Uterus (tissue), 4 donors: ENCODE data around the gene PLOD3. TPM values are rescaled to one million over a fixed set of nuclear protein-coding genes. Genes with fewer than 3 reads are reported as not detected.
A peak's percentile ranks its signal among the peaks of the same experiment; 100 is the strongest.

Experiments
- DNase-seq, 2 donors: peaks; one replicate each; pipeline ENCODE4 v3.0.0-alpha.2; 2019 to 2020
- H3K27ac ChIP-seq, 2 donors: fragments of 200-600 bp; sonication (generic); 1 replicate in 1 of 2; 2 replicates in 1 of 2; pipeline ENCODE4 v1.5.1; 2016 to 2018
- H3K27me3 ChIP-seq, 2 donors: fragments of 200-600 bp; sonication (generic); one replicate each; pipeline ENCODE4 v1.5.1; 2018 to 2019; ENCODE audit warnings: control low read depth in 1 of 2
- H3K36me3 ChIP-seq, 2 donors: fragments of 200-600 bp; sonication (generic); one replicate each; pipeline ENCODE4 v1.5.1; 2019; ENCODE audit warnings: control low read depth in 1 of 2
- H3K4me1 ChIP-seq, 2 donors: fragments of 200-600 bp; sonication (generic); one replicate each; pipeline ENCODE4 v1.5.1; 2018 to 2019; ENCODE audit warnings: control low read depth in 1 of 2
- H3K4me3 ChIP-seq, 2 donors: fragments of 200-600 bp; sonication (generic); 1 replicate in 1 of 2; 2 replicates in 1 of 2; pipeline ENCODE4 v1.5.1; 2018 to 2019; ENCODE audit warnings: mild to moderate bottlenecking in 1 of 2
- H3K9me3 ChIP-seq, 2 donors: fragments of 200-600 bp; sonication (generic); one replicate each; pipeline ENCODE4 v1.5.1; 2019; ENCODE audit warnings: control low read depth in 1 of 2
- POLR2A ChIP-seq, 2 donors: fragments of 450-650 bp; IDR thresholded peaks; one replicate each; pipeline ENCODE4 v1.6.1; 2016; ENCODE audit warnings: antibody characterized with exemption in 2 of 2, mild to moderate bottlenecking in 1 of 2, moderate library complexity in 1 of 2
- intact Hi-C: fragments of 100-400 bp; cut with DNase I; formaldehyde crosslinking; loops from one replicate; pipeline ENCODE4 v1.15.1; 2023; ENCODE audit warnings: low total_unique reads
- total RNA-seq, 4 donors: library from RNA; depleted of rRNA in 3 of 4; stranded (reverse); fragments of >200 nt in 3 of 4; gene quantifications; one replicate each; pipeline versions ENCODE4 v1.1.0 to v1.2.4, GENCODE V29; 2014 to 2023
- TF ChIP-seq, protein P1 (sequence below), 4 experiments: fragments of 200-600 bp in 2 of 4; fragments of 450-650 bp in 2 of 4; sonication (generic) in 2 of 4; IDR thresholded peaks; one replicate each; pipeline ENCODE4 v1.5.1; 2016 to 2019; ENCODE audit warnings: antibody characterized with exemption in 4 of 4, mild to moderate bottlenecking in 2 of 4, moderate library complexity in 1 of 4
- donor health status: DM: yes; HTN: yes; CAD: no.

PLOD3 gene
- total RNA-seq, 4 donors from 2014 or later, result 29.2 to 75.4 (median 34.1) TPM

DNA sequence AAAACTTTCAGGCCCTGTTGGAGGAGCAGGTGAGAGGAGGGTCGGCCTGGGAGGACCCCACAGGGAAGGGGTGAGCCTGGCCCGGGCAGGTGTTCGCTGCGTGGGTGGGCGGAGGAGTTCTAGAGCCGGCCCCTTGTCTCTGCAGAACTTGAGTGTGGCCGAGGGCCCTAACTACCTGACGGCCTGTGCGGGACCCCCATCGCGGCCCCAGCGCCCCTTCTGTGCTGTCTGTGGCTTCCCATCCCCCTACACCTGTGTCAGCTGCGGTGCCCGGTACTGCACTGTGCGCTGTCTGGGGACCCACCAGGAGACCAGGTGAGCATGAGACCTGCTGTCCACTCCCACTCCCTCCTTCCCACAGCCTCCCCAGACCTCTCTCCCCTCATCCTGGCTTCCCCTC is 6.1 kb upstream of the PLOD3 start:
- intact Hi-C loops, result no loop called here
- TF ChIP-seq POLR2A (IDR thresholded peaks at IDR 0.05), result no peak
- TF ChIP-seq, protein P1, sequence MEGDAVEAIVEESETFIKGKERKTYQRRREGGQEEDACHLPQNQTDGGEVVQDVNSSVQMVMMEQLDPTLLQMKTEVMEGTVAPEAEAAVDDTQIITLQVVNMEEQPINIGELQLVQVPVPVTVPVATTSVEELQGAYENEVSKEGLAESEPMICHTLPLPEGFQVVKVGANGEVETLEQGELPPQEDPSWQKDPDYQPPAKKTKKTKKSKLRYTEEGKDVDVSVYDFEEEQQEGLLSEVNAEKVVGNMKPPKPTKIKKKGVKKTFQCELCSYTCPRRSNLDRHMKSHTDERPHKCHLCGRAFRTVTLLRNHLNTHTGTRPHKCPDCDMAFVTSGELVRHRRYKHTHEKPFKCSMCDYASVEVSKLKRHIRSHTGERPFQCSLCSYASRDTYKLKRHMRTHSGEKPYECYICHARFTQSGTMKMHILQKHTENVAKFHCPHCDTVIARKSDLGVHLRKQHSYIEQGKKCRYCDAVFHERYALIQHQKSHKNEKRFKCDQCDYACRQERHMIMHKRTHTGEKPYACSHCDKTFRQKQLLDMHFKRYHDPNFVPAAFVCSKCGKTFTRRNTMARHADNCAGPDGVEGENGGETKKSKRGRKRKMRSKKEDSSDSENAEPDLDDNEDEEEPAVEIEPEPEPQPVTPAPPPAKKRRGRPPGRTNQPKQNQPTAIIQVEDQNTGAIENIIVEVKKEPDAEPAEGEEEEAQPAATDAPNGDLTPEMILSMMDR (IDR thresholded peaks at IDR 0.05), result no peak
- DNase-seq, result no peak
- Histone ChIP-seq H3K4me1 (peaks cover 0 to 8% of the 10 kb centered on the region in 2 donors), H3K27ac (no peak overlapping the region), H3K4me3 (no peak overlapping the region), H3K9me3 (no peaks in the 10 kb centered on the region), H3K27me3 (no peaks in the 10 kb centered on the region), H3K36me3 (no peaks in the 10 kb centered on the region)

DNA sequence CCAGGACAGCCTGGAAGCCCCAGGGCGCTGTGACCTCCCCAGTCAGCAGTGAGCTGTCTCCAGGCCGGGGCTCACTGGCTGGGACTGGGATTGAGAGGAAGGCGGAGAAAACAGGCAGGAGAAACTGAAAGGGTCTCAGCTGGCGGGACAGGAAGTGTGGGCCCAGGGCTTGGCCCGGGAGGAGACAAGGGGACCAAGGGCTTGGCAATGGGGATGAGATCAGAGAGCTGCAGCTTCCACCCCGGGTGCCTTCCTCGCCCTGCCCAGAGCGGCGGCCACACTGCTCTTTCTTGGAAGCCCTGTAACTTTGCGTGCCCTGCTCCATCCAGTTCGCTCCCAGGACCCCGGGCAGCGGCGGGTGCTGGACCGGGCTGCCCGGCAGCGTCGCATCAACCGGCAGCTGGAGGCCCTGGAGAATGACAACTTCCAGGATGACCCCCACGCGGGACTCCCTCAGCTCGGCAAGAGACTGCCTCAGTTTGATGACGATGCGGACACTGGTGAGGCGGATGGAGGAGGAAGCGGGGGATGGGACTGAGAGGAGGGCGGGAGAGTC is 5.0 kb upstream of the PLOD3 start:
- Histone ChIP-seq H3K36me3 (no peaks in the 10 kb centered on the region), H3K27me3 (no peaks in the 10 kb centered on the region), H3K4me3 (no peak overlapping the region), H3K27ac (no peak overlapping the region), H3K4me1 (peaks cover 0 to 8% of the 10 kb centered on the region in 2 donors), H3K9me3 (no peaks in the 10 kb centered on the region)
- intact Hi-C loops, result no loop called here
- no peak for DNase-seq
- no peak for TF ChIP-seq POLR2A (IDR thresholded peaks at IDR 0.05)
- TF ChIP-seq, protein P1 (IDR thresholded peaks at IDR 0.05), result no peak

GRCh38 chr7:101220295-101220694 is 2.9 kb upstream of the PLOD3 start:
- Histone ChIP-seq H3K27ac (no peak overlapping the region), H3K36me3 (no peaks in the 10 kb centered on the region), H3K9me3 (no peaks in the 10 kb centered on the region), H3K4me1 (peaks cover 0 to 12% of the 10 kb centered on the region in 2 donors), H3K4me3 (no peak overlapping the region), H3K27me3 (no peaks in the 10 kb centered on the region)
- intact Hi-C loops, result no loop called here
- no peak for TF ChIP-seq POLR2A (IDR thresholded peaks at IDR 0.05)
- TF ChIP-seq, protein P1 (IDR thresholded peaks at IDR 0.05), result no peak
- no peak for DNase-seq

GRCh38 chr7:101218236-101219125 is 1.1 kb upstream of the PLOD3 start:
- intact Hi-C loops, result no loop called here
- H3K36me3 ChIP-seq, result no peaks in the 10 kb centered on the region
- no peak for DNase-seq
- H3K4me3 ChIP-seq, result peak overlapping the region; percentile 68 to 72
- peak overlapping the region; percentile 91 to 93 for H3K27ac ChIP-seq
- H3K4me1 ChIP-seq, result peaks cover 0 to 12% of the 10 kb centered on the region in 2 donors
- H3K27me3 ChIP-seq, result no peaks in the 10 kb centered on the region
- peak in 1 of 2 donors; percentile 10 for TF ChIP-seq POLR2A (IDR thresholded peaks at IDR 0.05)
- TF ChIP-seq, protein P1 (IDR thresholded peaks at IDR 0.05), result no peak
- H3K9me3 ChIP-seq, result no peaks in the 10 kb centered on the region

DNA sequence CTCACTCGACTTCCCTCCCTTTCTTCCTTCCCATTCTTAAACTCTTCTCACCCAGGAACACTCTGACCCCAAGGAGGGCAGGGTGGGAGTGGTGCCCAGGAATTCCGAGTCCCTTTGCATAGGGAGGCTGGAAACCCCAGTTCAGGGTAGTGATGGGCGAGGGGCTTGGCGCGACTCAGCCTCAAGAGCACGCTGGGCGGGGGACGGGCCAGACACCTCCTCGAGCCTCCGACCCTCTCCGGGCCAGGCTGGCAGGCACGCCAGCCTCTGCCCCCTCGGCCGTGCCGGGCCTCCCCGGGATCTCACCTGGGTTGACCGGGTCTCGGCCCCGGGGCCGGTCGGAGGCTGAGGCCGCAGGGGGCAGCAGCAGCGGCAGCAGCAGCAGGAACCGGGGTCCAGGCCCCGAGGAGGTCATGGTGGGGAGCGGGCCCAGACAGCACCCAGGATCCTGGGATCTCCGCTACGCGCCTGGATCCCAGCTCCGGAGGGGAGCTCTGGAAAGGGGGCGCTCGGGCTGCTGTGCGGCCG is 457 bp downstream of the PLOD3 start:
- H3K4me1 ChIP-seq, result peaks cover 0 to 12% of the 10 kb centered on the region in 2 donors
- H3K36me3 ChIP-seq, result no peaks in the 10 kb centered on the region
- H3K27ac ChIP-seq, result peak overlapping the region; percentile 91 to 93
- no peak for TF ChIP-seq POLR2A (IDR thresholded peaks at IDR 0.05)
- TF ChIP-seq, protein P1 (IDR thresholded peaks at IDR 0.05), result peak in 1 of 4 experiments; percentile 9
- intact Hi-C loops, result no loop called here
- peak overlapping the region; percentile 68 to 72 for H3K4me3 ChIP-seq
- H3K9me3 ChIP-seq, result no peaks in the 10 kb centered on the region
- H3K27me3 ChIP-seq, result no peaks in the 10 kb centered on the region
- peak in 1 of 2 donors; percentile 33 for DNase-seq
